ENCODE results near the gene H6PD.
A peak's percentile ranks its signal among the peaks of the same experiment; 100 is the strongest.

Gene H6PD

GRCh38 chr1:9207715-9208114 lies 26.9 kb upstream of the H6PD start:
- DNase-seq (ENCODE audit: low read depth), result no peak

- DNase-seq (ENCODE audit: low read depth), result no peak
Observed at GRCh38 chr1:9211291-9211811, 23.2 kb upstream of the H6PD start.

GRCh38 chr1:9212735-9213134 lies 21.8 kb upstream of the H6PD start:
- DNase-seq (ENCODE audit: low read depth), result no peak

GRCh38 chr1:9213956-9214355 lies 20.6 kb upstream of the H6PD start:
- DNase-seq (ENCODE audit: low read depth), result no peak

GRCh38 chr1:9218917-9219316 lies 15.7 kb upstream of the H6PD start:
- no peak for DNase-seq (ENCODE audit: low read depth)

GRCh38 chr1:9222846-9223625 lies 11.5 kb upstream of the H6PD start:
- no peak for DNase-seq (ENCODE audit: low read depth)

- DNase-seq (ENCODE audit: low read depth), result no peak
Observed at GRCh38 chr1:9224664-9225410, 9.7 kb upstream of the H6PD start.

GRCh38 chr1:9225411-9225785 lies 9.2 kb upstream of the H6PD start:
- no peak for DNase-seq (ENCODE audit: low read depth)

GRCh38 chr1:9228609-9229008 lies 6.0 kb upstream of the H6PD start:
- DNase-seq (ENCODE audit: low read depth), result no peak

GRCh38 chr1:9229549-9229948 lies 5.0 kb upstream of the H6PD start:
- DNase-seq (ENCODE audit: low read depth), result no peak

- no peak for DNase-seq (ENCODE audit: low read depth)
Observed at GRCh38 chr1:9230869-9231533, 3.6 kb upstream of the H6PD start.

GRCh38 chr1:9231648-9232332 lies 2.8 kb upstream of the H6PD start:
- no peak for DNase-seq (ENCODE audit: low read depth)

GRCh38 chr1:9233241-9233941 lies 1.2 kb upstream of the H6PD start:
- DNase-seq (ENCODE audit: low read depth), result no peak

GRCh38 chr1:9233942-9234222 lies 692 bp upstream of the H6PD start:
- DNase-seq (ENCODE audit: low read depth), result no peak

- no peak for DNase-seq (ENCODE audit: low read depth)
Observed at GRCh38 chr1:9235096-9235459, 504 bp downstream of the H6PD start.

GRCh38 chr1:9235560-9235959 lies 986 bp downstream of the H6PD start:
- no peak for DNase-seq (ENCODE audit: low read depth)

GRCh38 chr1:9238134-9238533 lies 3.6 kb downstream of the H6PD start:
- no peak for DNase-seq (ENCODE audit: low read depth)

GRCh38 chr1:9238550-9238949 lies 4.0 kb downstream of the H6PD start:
- DNase-seq (ENCODE audit: low read depth), result no peak

GRCh38 chr1:9239622-9240401 lies 5.2 kb downstream of the H6PD start:
- DNase-seq (ENCODE audit: low read depth), result peak; percentile 31

- DNase-seq (ENCODE audit: low read depth), result no peak
Observed at GRCh38 chr1:9240914-9241820, 6.6 kb downstream of the H6PD start.

Measured in stimulated activated CD8-positive, alpha-beta memory T cell treated with anti-CD3 and anti-CD28 coated beads, Interleukin-4, amount 100 ng/mL, for 24 hours (primary cell).